ENCODE results near the gene DQX1.

DQX1 gene

GRCh38 chr2:74533464-74533863 lies 7.4 kb upstream of the DQX1 start:
- DNase-seq (ENCODE audit: low read depth in 1 of 2, low spot score in 1 of 2) = no peak

GRCh38 chr2:74532222-74532621 lies 6.2 kb upstream of the DQX1 start:
- no peak for DNase-seq (ENCODE audit: low read depth in 1 of 2, low spot score in 1 of 2)

GRCh38 chr2:74531666-74532065 lies 5.6 kb upstream of the DQX1 start:
- DNase-seq (ENCODE audit: low read depth in 1 of 2, low spot score in 1 of 2) = no peak

- no peak for DNase-seq (ENCODE audit: low read depth in 1 of 2, low spot score in 1 of 2)
Observed at GRCh38 chr2:74530239-74531187, 4.5 kb upstream of the DQX1 start.

GRCh38 chr2:74529357-74530238 lies 3.6 kb upstream of the DQX1 start, which contains the start of the genes AUP1 and HTRA2:
Gene AUP1, minus strand, starts transcription at chr2:74529706. Its CDS starts 77 bp downstream, at chr2:74529629.
Gene HTRA2, plus strand, starts transcription at chr2:74529933. Its CDS starts 74 bp downstream, at chr2:74530007.
- DNase-seq (ENCODE audit: low read depth in 1 of 2, low spot score in 1 of 2) = peak; percentile 70 to 81

GRCh38 chr2:74528600-74529356 lies 2.7 kb upstream of the DQX1 start:
- DNase-seq (ENCODE audit: low read depth in 1 of 2, low spot score in 1 of 2) = no peak

GRCh38 chr2:74527741-74528140 lies 1.7 kb upstream of the DQX1 start:
- DNase-seq (ENCODE audit: low read depth in 1 of 2, low spot score in 1 of 2) = no peak

GRCh38 chr2:74526649-74527230 lies 709 bp upstream of the DQX1 start:
- DNase-seq (ENCODE audit: low read depth in 1 of 2, low spot score in 1 of 2) = no peak

GRCh38 chr2:74524955-74525716 lies 895 bp downstream of the DQX1 start:
- DNase-seq (ENCODE audit: low read depth in 1 of 2, low spot score in 1 of 2) = no peak

GRCh38 chr2:74524005-74524404 lies 2.0 kb downstream of the DQX1 start:
- no peak for DNase-seq (ENCODE audit: low read depth in 1 of 2, low spot score in 1 of 2)

- no peak for DNase-seq (ENCODE audit: low read depth in 1 of 2, low spot score in 1 of 2)
Observed at GRCh38 chr2:74522516-74522915, 3.5 kb downstream of the DQX1 start.

GRCh38 chr2:74516650-74517049 lies 9.4 kb downstream of the DQX1 start:
- DNase-seq (ENCODE audit: low read depth in 1 of 2, low spot score in 1 of 2) = no peak

- DNase-seq (ENCODE audit: low read depth in 1 of 2, low spot score in 1 of 2) = peak; percentile 54 to 71
Observed at GRCh38 chr2:74515981-74516633, 9.9 kb downstream of the DQX1 start.

- DNase-seq (ENCODE audit: low read depth in 1 of 2, low spot score in 1 of 2) = no peak
Observed at GRCh38 chr2:74515271-74515980, 10.6 kb downstream of the DQX1 start.

GRCh38 chr2:74514368-74515270 lies 11.4 kb downstream of the DQX1 start, which contains the start of gene TLX2:
Gene TLX2, plus strand, starts transcription at chr2:74514450. Its CDS starts 357 bp downstream, at chr2:74514807.
- DNase-seq (ENCODE audit: low read depth in 1 of 2, low spot score in 1 of 2) = no peak

- no peak for DNase-seq (ENCODE audit: low read depth in 1 of 2, low spot score in 1 of 2)
Observed at GRCh38 chr2:74513605-74514367, 12.2 kb downstream of the DQX1 start.
